ENCODE results near the gene TSC2.
"Not testable (repeated sequence)": the region's sequence is repeated elsewhere in the genome, so short reads cannot be mapped to it uniquely, and the experiment has no call there.

GRCh38 chr16:2135071-2135470, 87.3 kb downstream of the TSC2 start:
- not testable (repeated sequence) for TF ChIP-seq EZH2 (IDR thresholded peaks at IDR 0.05; ENCODE audit: insufficient read depth, poor library complexity, severe bottlenecking); EZH2phosphoT487 (IDR thresholded peaks at IDR 0.05; ENCODE audit: insufficient read depth, low read depth)
